Liver (tissue), 9 donors: ENCODE measurements around the gene CHRM4. TPM values are rescaled to one million over a fixed set of nuclear protein-coding genes. Genes with fewer than 3 reads are reported as not detected.

ENCODE experiments used
- DNase-seq: peaks from one replicate; pipeline ENCODE4 v3.0.0-alpha.2; 2017; ENCODE audit warnings: low spot score
- H3K27ac ChIP-seq, 2 donors: one replicate each; pipeline ENCODE4 v1.7.0; 2013; ENCODE audit warnings: inconsistent platforms in 2 of 2, low read length in 2 of 2, control low read depth in 1 of 2, low read depth in 1 of 2, mild to moderate bottlenecking in 1 of 2
- H3K27me3 ChIP-seq, 4 donors: one replicate each; pipeline versions ENCODE4 v1.6.1 to v1.7.0; 2013; ENCODE audit warnings: low read length in 3 of 4, inconsistent platforms in 1 of 4, mild to moderate bottlenecking in 1 of 4, moderate library complexity in 1 of 4; ENCODE audit not compliant: control insufficient read depth in 4 of 4, insufficient read depth in 4 of 4
- H3K36me3 ChIP-seq, 4 donors: one replicate each; pipeline versions ENCODE4 v1.6.1 to v1.7.0; 2013; ENCODE audit warnings: low read length in 3 of 4, mild to moderate bottlenecking in 3 of 4, low read depth in 1 of 4, moderate library complexity in 1 of 4; ENCODE audit not compliant: control insufficient read depth in 4 of 4, insufficient read depth in 3 of 4
- H3K4me1 ChIP-seq, 4 donors: one replicate each; pipeline versions ENCODE4 v1.6.1 to v1.7.0; 2013; ENCODE audit warnings: low read length in 3 of 4, mild to moderate bottlenecking in 3 of 4, moderate library complexity in 1 of 4; ENCODE audit not compliant: control insufficient read depth in 4 of 4, insufficient read depth in 4 of 4
- H3K4me3 ChIP-seq, 3 donors: one replicate each; pipeline versions ENCODE4 v1.6.1 to v1.7.0; 2013; ENCODE audit warnings: low read length in 3 of 3, control low read depth in 1 of 3, low read depth in 1 of 3, mild to moderate bottlenecking in 1 of 3
- H3K9ac ChIP-seq, 2 donors: one replicate each; pipeline ENCODE4 v1.7.0; 2013; ENCODE audit warnings: low read length in 2 of 2, mild to moderate bottlenecking in 2 of 2, moderate library complexity in 2 of 2, control low read depth in 1 of 2, low read depth in 1 of 2
- H3K9me3 ChIP-seq, 4 donors: one replicate each; pipeline versions ENCODE4 v1.6.1 to v1.7.0; 2013; ENCODE audit warnings: low read length in 3 of 4; ENCODE audit not compliant: control insufficient read depth in 4 of 4
- ATF3 ChIP-seq: IDR thresholded peaks from 2 replicates; pipeline ENCODE4 v1.6.1; 2016; ENCODE audit warnings: antibody characterized with exemption
- CTCF ChIP-seq: fragments of 150-350 bp; IDR thresholded peaks from 2 replicates; pipeline ENCODE4 v1.5.1; 2017; ENCODE audit warnings: improper control_type of control experiment, low read depth, low read length; ENCODE audit not compliant: missing input control
- EGR1 ChIP-seq, 2 donors: IDR thresholded peaks; 2 replicates each; pipeline ENCODE4 v1.6.1; 2016 to 2018; ENCODE audit warnings: antibody characterized with exemption in 2 of 2, low read depth in 2 of 2
- FOXA1 ChIP-seq: IDR thresholded peaks from 2 replicates; pipeline ENCODE4 v1.6.1; 2016; ENCODE audit warnings: antibody characterized with exemption
- FOXA2 ChIP-seq: IDR thresholded peaks from 2 replicates; pipeline ENCODE4 v1.6.1; 2016; ENCODE audit warnings: antibody characterized with exemption
- GABPA ChIP-seq, 2 donors: IDR thresholded peaks in 1 of 2; conservative IDR thresholded peaks in 1 of 2; 2 replicates each; pipeline ENCODE4 v1.6.1; 2016; ENCODE audit warnings: antibody characterized with exemption in 2 of 2, mild to moderate bottlenecking in 1 of 2, moderate library complexity in 1 of 2
- HNF4A ChIP-seq, 2 donors: conservative IDR thresholded peaks; 2 replicates each; pipeline ENCODE4 v1.6.1; 2016; ENCODE audit warnings: antibody characterized with exemption in 2 of 2, mild to moderate bottlenecking in 2 of 2
- HNF4G ChIP-seq: IDR thresholded peaks from 2 replicates; pipeline ENCODE4 v1.6.1; 2016; ENCODE audit warnings: antibody characterized with exemption
- JUND ChIP-seq, 2 donors: IDR thresholded peaks; 2 replicates each; pipeline ENCODE4 v1.6.1; 2016; ENCODE audit warnings: antibody characterized with exemption in 2 of 2
- NR2F2 ChIP-seq: IDR thresholded peaks from 2 replicates; pipeline ENCODE4 v1.6.1; 2016; ENCODE audit warnings: antibody characterized with exemption
- RAD21 ChIP-seq, 2 donors: IDR thresholded peaks; 2 replicates each; pipeline ENCODE4 v1.6.1; 2016; ENCODE audit warnings: antibody characterized with exemption in 2 of 2, mild to moderate bottlenecking in 2 of 2
- REST ChIP-seq: IDR thresholded peaks from 2 replicates; pipeline ENCODE4 v1.6.1; 2016; ENCODE audit warnings: antibody characterized with exemption, mild to moderate bottlenecking
- RXRA ChIP-seq, 2 donors: IDR thresholded peaks; 2 replicates each; pipeline ENCODE4 v1.6.1; 2017 to 2018; ENCODE audit warnings: antibody characterized with exemption in 2 of 2, mild to moderate bottlenecking in 1 of 2
- SP1 ChIP-seq: IDR thresholded peaks from 2 replicates; pipeline ENCODE4 v1.6.1; 2018; ENCODE audit warnings: antibody characterized with exemption, mild to moderate bottlenecking
- TAF1 ChIP-seq: conservative IDR thresholded peaks from 2 replicates; pipeline ENCODE4 v1.6.1; 2016; ENCODE audit warnings: antibody characterized with exemption, mild to moderate bottlenecking
- YY1 ChIP-seq: IDR thresholded peaks from 2 replicates; pipeline ENCODE4 v1.6.1; 2016; ENCODE audit warnings: antibody characterized with exemption, mild to moderate bottlenecking
- WGBS: extraction: QIAGEN DNeasy Blood & Tissue Kit; methylation state at CpG from one replicate; pipeline ENCODE4 v1.1.7; 2013; 5-methylcytosine and 5-hydroxymethylcytosine counted together
- polyA plus RNA-seq, 2 donors: library from polyadenylated mRNA; stranded (reverse) in 1 of 2; unstranded in 1 of 2; fragments of 200-250 nt in 1 of 2; fragments of >200 nt in 1 of 2; fragmentation: Nextera tagmentation in 1 of 2; extraction: Ambion mirVana in 1 of 2; gene quantifications; one replicate each; pipeline versions ENCODE4 v1.2.1 to v1.2.3, GENCODE V29; 2013 to 2015
- total RNA-seq, 2 donors: library from RNA; depleted of rRNA; stranded (reverse); fragments of >200 nt; gene quantifications; one replicate each; pipeline ENCODE4 v1.2.3, GENCODE V29; 2014
- donor health status: healthy.
- donor health status: healthy.
- donor health status: healthy.
- donor health status: healthy.
- donor health status: healthy.

Gene CHRM4
- total and polyA plus RNA-seq, 4 donors = 0.08 to 0.09 TPM; not detected in 2

- WGBS = 73% methylated on average over 4 of the region's 4 CpGs
- Histone ChIP-seq H3K4me3 (no peak overlapping the region), H3K9ac (no peak overlapping the region), H3K4me1 (peaks cover 20 to 34% (median 26%) of the 10 kb centered on the region in 4 donors), H3K27ac (no peak overlapping the region), H3K9me3 (no peaks in the 10 kb centered on the region), H3K36me3 (peaks cover 1 to 12% (median 5%) of the 10 kb centered on the region in 4 donors), H3K27me3 (peaks cover 0 to 14% (median 7%) of the 10 kb centered on the region in 4 donors)
- TF ChIP-seq ATF3 (no peak), SP1 (no peak)
- DNase-seq = no peak
These were observed 1.6 kb upstream of the CHRM4 start for GRCh38 chr11:46393231-46393616.

- no peaks in the 10 kb centered on the region for H3K9me3 ChIP-seq
- TF ChIP-seq SP1 = peak; percentile 31
- peak; percentile 47 to 68 for TF ChIP-seq EGR1 (IDR thresholded peaks at IDR 0.05; ENCODE audit: low read depth in 2 of 2)
- no peak for TF ChIP-seq TAF1
- no peak for TF ChIP-seq ATF3
- peak; percentile 33 to 40 for TF ChIP-seq RXRA (IDR thresholded peaks at IDR 0.05)
- peak; percentile 24 to 51 for TF ChIP-seq HNF4A (conservative IDR thresholded peaks at IDR 0.05)
- peak; percentile 22 to 37 for TF ChIP-seq RAD21 (IDR thresholded peaks at IDR 0.05)
- TF ChIP-seq REST = peak; percentile 100
- peaks cover 0 to 9% (median 4%) of the 10 kb centered on the region in 4 donors for H3K36me3 ChIP-seq
- H3K9ac ChIP-seq = no peak overlapping the region
- DNase-seq = peak; percentile 86
- H3K4me3 ChIP-seq = peak overlapping the region in 2 of 3 donors; percentile 37 to 54
- peaks cover 0 to 16% (median 7%) of the 10 kb centered on the region in 4 donors for H3K27me3 ChIP-seq
- H3K27ac ChIP-seq = no peak overlapping the region
- peaks cover 20 to 37% (median 26%) of the 10 kb centered on the region in 4 donors for H3K4me1 ChIP-seq
- WGBS = 4% methylated on average over 71 of the region's 71 CpGs
These were observed 1.1 kb upstream of the CHRM4 start for GRCh38 chr11:46392421-46393230.

- Histone ChIP-seq H3K9ac (no peak overlapping the region), H3K27me3 (peaks cover 0 to 16% (median 8%) of the 10 kb centered on the region in 4 donors), H3K4me1 (peaks cover 20 to 37% (median 26%) of the 10 kb centered on the region in 4 donors), H3K27ac (no peak overlapping the region), H3K4me3 (peak overlapping the region in 1 of 3 donors; percentile 54), H3K36me3 (peaks cover 0 to 3% (median 0%) of the 10 kb centered on the region in 4 donors), H3K9me3 (no peaks in the 10 kb centered on the region)
- no peak for TF ChIP-seq GABPA (IDR thresholded peaks at IDR 0.05 in 1 of 2, conservative IDR thresholded peaks at IDR 0.05 in 1 of 2)
- no peak for TF ChIP-seq FOXA2
- TF ChIP-seq HNF4G = no peak
- no peak for TF ChIP-seq RAD21 (IDR thresholded peaks at IDR 0.05)
- no peak for TF ChIP-seq NR2F2
- TF ChIP-seq HNF4A (conservative IDR thresholded peaks at IDR 0.05) = no peak
- no peak for TF ChIP-seq JUND (IDR thresholded peaks at IDR 0.05)
- TF ChIP-seq RXRA (IDR thresholded peaks at IDR 0.05) = no peak
- no peak for TF ChIP-seq YY1
- no peak for TF ChIP-seq CTCF
- TF ChIP-seq FOXA1 = no peak
- no peak for DNase-seq
- WGBS = 5% methylated on average over 31 of the region's 31 CpGs
These were observed 394 bp downstream of the CHRM4 start for GRCh38 chr11:46391186-46391577.
